ENCODE results near the gene SGSH.
A peak's percentile ranks its signal among the peaks of the same experiment; 100 is the strongest.

The SGSH gene

DNA sequence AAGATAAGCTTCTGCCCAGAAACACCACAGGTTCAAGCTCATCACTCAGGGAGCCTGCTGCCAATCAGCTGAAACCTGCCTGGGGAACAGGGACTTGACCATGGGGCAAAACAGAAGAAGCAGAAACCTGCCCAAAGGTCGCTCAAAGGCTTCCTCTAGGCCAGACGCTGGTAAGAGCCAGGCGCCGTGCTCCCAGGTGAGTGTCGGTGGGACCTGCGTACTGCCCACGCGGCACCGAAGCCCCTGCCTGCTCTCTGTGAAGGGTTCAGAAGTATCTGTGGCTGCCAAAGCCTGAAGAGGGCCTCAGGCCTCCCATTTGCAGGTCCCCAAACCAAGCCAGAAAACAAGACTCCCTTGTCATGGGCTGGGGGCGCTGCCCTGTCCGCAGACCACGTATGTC is 10.4 kb downstream of the SGSH start:
- no peak for DNase-seq

DNA sequence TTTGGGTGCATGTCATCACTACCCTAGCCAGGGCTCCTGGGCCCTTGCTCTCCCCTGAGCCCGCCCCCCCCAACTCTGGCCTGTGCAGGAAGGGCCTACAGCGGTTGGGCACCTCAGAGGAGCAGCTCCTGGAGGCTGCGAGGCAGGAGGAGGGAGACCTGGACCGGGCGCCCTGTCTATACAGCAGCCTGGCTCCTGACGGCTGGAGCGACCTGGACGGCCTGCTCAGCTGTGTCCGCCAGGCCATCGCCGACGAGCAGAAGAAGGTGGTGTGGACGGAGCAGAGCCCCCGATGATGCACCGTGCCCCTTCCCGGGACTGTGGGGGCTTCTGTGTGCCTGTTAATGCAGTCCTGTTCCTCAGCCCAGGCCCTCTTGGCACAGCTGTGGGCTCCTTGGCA is 12.1 kb downstream of the SGSH start:
- DNase-seq, result no peak

DNA sequence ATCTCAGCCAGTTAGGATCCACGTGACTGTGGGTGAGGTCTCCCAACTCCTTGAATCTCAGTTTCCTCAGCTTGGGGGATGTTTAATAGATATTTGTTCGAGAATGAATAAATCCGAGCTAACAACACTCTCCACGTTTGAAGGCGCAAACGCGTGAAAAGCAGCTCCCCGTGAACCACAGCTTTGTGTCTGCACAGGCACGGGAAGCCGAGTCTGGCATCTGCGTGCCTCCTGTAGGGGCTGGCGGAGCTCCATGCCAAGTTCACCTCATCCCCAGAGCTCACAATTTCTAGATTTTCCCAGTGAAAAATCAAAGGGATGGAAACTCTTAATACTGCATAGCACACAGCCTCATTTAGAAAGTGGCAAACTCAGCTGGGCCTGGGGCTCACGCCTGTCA is 14.3 kb downstream of the SGSH start:
- no peak for DNase-seq

DNA sequence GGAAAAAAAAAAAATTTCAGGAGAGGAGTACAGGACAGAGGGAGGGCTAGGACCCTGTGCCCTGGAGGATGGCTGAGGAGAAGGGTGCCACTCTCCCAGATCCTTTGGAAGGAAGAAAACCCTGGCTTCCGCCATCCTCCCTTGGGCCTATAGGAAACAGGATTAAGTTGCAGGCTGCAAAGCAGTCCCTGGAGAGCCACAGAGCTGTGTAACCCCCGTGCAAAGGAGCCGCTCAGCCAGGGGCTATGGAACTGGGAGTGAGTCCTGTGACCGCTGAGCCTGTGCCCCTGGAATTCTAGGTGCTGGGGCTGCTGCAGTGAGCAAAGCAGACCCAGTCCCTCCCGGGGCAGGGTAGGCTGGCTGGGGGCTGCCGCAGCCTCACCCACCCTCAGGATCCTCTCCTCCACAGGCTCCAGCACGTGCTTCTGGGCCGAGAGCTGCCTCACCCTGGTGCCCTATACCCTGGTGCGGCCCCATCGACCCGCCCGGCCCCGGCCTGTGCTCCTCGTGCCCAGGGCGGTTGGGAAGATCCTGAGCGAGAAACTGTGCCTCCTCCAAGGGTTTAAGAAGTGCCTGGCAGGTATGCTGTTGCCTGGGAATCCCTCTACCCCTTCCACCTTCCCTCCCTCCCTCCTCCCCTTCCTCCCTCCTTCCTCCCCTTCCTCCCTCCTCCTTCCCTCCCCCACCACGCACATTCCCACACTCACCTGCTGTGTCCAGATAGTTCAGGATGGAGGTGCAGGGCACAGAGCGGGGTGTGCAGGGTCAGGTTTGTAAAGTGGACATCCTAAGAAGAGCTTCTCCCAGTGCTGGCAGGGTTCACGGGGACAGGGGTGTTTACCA is 15.3 kb downstream of the SGSH start:
- DNase-seq, result no peak

DNA sequence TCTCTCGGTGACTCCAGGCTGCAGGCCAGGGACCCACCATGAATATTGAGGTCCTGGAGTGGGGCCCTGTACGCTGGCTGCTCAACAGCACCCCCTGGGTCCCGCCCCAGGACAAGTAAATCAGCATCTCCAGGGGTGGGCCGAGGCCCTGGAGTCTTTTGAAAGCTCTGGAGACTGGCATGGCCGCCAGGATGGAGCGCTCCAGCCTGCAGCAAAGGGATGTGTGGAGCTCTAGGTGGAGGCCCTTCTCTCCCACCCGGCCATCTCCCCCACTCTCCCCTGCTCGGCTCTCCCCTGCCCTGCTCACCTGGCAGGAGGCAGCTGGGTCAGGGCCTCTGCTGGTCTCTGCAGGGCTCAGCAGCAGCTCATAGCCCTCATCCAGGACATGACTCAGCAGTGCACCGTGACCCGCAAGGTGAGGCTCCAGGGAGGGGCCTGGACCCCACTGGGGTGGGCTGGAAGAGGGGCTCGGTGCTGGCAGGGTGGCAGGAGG is 16.6 kb downstream of the SGSH start:
- no peak for DNase-seq

DNA sequence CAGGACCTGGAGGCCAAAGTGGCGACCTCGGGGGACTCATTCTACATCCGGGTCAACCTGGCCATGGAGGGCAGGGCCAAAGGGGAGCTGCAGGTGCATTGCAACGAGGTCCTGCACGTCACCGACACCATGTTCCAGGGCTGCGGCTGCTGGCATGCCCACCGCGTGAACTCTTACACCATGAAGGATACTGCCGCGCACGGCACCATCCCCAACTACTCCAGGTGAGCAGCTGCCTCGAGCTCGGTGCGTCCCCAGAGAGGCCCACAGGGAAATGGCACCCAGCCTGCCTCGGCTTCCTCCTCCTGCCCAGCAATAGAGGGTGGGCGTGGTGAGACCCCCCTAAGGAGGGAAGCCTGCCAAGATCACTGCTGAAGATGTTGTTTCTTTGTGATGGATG is 17.9 kb downstream of the SGSH start:
- DNase-seq, result no peak

DNA sequence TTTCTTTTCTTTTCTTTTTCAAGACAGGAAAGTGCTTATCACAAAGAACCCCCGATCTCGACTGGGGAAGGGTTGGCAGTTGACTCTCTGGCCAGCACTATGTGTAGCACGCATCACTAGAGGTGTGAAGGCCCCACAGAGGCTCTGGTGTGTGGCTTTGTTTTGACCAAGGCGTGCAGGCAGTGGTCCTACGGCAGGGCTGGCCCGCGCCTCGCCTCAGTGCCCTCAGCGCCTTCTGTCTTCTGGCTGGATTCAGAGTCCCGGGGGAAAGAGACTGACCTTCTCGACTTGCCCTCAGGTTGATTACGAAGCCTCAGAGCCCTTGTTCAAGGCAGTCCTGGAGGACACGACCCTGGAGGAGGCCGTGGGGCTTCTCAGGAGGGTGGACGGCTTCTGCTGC is 18.7 kb downstream of the SGSH start:
- no peak for DNase-seq

DNA sequence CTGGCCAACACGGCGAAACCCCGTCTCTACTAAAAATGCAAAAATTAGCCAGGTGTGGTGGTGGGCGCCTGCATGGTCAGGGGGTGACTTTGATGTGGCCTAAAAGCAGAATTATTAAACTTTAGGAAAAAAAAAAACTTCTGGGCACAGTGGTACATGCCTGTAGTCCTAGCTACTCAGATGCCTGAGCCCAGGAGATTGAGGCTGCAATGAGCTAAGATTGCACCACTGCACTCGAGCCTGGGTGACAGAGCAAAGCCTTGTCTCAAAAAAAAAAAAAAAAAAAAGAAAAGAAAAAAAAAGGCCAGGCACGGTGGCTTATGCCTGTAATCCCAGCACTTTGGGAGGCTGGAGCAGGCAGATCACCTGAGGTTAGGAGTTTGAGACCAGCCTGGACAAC is 20.8 kb downstream of the SGSH start:
- peak; percentile 12 for DNase-seq

DNA sequence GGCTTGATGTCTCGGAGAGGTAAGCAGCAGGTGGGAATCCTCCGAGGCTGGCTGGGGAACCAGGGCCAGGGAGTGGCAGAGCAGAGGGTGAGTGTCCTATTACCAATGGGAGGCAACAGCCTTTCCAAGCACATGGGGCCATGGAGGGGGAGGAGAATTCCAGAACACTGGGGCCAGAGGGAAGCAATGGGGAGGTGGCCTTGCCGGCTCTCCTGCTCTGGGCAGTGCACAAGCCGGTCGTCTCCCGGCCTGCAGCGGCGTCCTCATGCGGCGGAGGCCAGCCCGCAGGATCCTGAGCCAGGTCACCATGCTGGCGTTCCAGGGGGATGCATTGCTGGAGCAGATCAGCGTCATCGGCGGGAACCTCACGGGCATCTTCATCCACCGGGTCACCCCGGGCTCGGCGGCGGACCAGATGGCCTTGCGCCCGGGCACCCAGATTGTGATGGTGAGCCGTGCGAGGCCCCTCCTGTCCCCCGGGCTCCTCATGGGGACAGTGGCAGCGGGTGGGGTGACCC is 21.9 kb downstream of the SGSH start:
- DNase-seq, result no peak

DNA sequence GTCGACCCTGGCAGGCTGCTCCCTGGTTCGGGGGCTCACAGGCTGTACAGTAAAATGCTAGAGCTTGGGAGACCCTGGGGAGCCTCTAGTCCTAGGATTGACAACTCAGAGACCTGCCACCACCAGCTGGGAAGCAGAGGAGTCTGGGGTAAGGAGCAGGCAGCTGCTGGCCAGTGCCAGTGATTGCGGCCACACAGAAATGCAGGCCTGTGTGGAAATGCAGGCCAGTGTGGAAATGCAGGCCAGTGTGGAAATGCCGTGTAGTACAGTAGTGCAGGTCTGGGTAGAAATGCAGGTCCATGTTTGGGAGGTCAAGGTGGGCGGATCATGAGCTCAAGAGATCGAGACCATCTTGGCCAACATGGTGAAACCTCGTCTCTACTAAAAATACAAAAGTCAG is 23.5 kb downstream of the SGSH start:
- DNase-seq, result no peak

DNA sequence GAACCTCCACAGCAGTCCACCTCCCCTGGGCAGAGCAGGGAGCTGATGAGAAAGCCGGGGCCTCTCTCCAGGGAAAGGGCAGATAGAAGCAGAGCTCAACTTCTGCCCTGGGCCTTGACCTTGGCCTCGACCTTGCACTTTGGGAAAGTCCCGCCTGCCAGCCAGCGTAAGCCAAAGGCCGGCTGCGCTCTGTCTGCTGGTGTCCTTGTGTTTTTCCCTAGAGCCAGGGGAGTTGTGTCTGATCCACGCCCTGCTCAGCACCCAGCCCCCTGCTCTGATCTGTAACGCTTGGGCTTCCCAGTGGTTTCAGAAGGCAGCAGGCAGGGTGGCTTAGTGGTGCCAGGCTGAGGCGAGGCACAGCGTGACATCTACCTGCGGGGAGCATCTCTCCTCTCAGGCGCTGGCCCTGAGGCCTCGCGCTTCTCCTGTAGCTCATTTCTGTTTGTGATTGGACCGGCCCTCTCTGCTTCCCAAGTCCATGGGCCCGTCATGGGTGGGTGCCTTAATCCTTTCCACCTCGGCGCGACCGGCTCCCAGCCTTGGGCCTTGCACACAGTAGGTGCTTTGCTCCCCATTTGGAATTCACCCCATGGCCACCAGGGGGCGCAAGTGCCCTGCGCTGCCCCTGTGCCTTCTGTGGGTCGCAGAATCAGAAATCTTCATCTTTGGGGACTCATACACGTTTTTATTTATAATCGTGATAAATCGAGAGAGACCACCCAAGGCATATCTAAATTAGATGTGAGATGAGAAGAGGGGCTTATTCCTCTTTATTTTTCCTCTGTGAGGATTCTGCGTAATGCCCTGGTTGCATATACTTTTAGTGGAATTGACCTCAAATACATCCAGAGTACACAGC is 24.2 kb downstream of the SGSH start:
- peak; percentile 15 for DNase-seq

DNA sequence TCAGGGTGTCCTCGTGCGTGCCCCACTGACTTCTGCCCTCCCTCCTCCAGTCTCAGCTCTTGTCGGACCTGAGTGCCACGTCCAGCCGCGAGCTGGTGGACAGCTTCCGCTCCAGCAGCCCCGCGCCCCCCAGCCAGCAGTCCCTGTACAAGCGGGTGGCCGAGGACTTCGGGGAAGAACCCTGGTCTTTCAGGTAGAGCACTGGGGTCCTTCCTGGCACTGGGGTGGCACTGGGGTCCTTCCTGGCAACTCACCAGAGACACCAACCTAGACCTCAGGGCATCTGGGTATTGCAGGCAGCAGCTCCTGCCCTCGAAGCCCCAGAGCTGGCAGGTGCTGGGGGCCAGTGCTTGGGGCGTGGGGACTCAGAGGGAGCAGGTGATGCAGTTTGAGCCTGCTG is 25.0 kb downstream of the SGSH start:
- DNase-seq, result no peak

DNA sequence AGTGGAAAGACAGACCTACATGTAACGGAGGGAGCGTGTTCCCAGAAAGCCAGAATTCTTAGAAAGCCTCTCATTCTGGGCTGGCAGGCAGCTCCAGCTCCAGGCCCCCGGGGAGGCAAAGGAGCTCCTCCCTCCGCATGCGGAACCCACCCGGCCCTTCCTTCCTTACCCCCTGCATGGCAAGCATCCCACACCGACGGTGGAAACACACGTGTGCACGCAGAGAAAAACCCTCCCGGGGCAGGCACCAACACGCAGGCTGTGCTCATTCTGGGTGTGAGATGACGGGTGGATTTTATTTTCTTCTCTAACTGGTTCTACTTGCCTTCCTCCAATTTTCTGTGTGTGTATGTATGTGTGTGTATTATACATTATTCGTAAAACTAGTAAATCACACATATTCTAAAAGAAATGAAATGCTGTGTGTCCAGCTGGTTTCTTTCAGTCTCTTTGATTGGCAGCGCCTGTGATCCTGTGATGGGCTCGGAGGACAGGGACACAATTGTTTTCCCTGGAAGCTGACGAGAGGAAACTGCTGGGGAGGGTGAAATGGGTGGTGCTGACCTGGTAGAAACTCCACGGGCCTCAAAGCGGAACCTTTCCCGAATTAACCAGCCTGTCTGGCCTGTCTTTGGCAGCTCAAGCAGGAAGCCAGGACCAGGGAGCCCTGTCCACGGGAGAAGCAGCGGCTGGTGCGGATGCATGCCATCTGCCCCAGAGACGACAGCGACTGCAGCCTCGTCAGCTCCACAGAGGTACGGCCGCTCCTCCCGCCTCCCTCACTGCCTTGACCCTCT is 28.1 kb downstream of the SGSH start:
- no peak for DNase-seq

DNA sequence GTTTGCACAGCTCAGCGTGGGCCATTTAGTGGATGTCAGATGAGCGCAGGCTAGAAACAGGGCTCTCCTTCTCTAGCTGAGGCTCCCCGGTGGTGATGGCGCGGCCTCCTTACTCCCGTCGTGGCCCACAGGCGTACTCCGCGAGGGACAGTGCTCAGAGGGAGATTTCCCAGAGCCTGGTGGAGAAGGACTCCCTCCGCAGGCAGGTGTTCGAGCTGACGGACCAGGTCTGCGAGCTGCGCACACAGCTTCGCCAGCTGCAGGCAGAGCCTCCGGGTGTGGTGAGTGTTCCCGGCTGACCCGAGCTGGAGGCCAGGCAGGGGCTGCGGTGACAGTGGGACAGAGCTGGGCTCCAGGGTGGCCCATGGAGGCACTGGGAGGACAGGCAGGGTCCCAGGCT is 28.9 kb downstream of the SGSH start:
- no peak for DNase-seq

DNA sequence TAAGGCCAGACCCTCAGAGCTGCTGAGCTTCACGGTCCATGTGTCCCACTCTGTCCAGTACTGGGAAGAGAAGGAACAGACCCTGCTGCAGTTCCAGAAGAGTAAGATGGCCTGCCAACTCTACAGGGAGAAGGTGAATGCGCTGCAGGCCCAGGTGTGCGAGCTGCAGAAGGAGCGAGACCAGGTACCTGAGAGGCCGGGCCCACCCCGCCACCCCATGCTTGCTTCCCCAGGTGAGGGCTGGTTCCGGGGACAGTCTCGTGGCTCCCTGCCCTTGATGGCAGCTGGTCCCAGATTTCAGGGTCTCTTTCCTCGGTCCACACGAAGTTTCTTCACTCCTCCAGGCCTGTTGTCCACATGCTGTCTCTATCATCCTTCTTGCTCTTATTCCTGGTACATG is 29.4 kb downstream of the SGSH start:
- DNase-seq, result no peak

DNA sequence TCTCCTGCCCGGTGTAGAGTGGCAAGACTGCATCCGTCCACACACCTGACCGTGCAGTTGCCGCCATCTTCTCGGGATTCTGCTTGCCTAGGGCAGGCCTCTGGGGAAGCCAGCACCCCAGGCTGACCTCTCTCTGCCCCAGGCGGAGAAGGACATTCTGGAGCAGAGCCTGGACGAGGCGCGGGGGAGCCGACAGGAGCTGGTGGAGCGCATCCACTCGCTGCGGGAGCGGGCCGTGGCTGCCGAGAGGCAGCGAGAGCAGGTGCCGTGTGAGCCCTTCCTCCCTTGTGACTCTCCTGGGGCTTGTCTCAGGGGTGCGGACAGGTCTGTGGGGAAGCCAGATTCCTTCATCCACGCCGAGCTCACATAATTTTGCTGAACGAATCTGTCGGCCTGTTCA is 30.5 kb downstream of the SGSH start:
- DNase-seq, result no peak

DNA sequence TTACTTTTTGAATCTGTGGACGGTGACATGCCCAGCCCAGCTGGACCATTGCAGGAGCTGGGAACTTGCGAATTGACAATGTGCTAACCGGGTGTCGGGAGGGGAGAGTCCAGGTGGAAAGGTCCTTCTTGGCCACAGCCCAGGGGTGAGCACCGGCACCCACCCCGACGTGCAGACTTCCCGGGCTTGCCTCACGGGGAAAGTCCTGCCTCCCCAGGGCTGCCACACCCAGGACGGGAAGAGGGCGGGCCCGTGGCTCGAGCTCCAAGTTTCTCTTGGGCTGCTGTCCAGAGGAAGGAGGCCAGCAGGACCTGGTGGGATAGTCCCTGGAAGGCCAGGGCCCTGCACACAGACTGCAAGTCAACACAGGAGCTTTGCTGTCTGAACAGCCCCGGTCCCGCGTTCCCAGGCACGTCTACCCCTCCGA is 32.6 kb downstream of the SGSH start:
- no peak for DNase-seq

DNA sequence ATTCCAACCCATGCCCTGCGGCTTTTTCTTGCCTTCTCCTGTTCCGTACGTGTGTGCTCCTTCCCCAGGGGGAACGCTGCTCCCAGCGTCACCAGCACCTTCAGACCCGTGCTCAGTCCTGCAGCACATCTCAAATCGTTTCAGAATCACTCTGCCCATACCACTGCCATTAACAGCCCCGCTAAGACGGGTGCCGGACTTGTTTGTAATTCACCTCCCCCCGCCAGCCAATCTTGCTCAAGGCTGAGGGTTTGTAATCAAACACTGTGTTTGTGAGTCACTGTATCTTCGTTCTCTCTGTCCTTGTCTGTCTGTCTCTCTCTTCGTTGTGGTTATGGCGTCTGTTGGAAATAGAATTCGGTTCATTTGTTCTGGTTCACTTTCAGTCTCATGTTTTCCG is 33.0 kb downstream of the SGSH start:
- DNase-seq, result peak; percentile 71

DNA sequence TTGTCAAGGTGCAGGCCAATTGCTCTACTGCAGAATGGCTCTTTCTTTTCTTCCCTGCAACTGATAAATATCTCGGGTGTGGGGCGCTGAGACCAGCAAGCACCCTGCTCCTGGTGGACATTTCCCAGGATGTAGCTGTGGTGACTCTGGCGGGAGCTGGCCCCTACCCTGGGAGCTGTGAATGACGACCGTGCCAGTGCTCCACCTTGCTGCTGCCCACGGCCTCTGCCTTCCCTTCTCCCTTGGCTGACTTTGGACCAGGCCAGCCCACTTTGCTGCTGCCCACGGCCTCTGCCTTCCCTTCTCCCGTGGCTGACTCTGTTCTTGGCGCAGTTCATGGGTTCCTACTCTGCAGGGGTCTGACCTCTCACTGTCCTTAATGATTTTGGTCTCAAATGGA is 34.2 kb downstream of the SGSH start:
- DNase-seq, result no peak

DNA sequence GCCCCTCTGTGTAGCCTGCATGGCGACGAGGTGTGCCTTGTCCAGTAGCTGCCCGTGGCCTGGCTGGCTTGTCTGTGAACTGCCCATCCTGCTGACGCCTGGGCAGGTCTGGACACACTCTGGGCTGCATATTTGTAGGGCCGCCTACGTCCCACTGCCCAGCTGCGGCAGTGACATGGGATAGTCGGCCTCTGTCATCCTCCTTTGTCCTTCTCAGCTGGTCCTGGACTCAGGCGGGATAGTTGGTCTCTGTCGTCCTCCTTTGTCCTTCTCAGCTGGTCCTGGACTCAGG is 35.8 kb downstream of the SGSH start:
- DNase-seq, result no peak

DNA sequence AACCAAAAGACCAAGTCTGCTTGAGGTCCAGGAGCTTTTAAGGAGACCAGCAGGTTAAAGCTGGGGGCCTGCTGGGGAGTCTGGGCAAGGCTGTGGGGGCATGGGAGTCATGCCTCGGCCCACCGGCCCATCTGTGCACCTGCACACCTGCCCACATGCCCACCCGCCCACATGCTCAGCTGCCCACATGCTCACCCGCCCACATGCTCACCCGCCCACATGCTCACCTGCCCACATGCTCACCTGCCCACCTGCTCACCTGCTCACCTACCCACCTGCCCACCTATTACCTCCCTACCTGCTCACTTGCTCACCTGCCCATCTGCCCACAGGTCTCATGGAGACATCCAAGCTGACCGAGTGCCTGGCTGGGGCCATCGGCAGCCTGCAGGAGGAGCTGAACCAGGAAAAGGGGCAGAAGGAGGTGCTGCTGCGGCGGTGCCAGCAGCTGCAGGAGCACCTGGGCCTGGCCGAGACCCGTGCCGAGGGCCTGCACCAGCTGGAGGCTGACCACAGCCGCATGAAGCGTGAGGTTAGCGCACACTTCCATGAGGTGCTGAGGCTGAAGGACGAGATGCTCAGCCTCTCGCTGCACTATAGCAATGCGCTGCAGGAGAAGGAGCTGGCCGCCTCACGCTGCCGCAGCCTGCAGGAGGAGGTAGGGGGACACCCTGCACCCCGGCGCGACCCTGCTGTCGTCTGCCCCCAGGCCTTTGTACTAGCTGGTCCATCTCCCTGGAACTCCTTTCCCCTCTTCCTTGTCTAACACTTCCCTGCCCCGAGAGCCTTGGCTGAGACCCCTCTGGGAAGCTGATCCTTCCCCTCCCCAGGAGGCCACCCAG is 36.3 kb downstream of the SGSH start:
- no peak for DNase-seq

DNA sequence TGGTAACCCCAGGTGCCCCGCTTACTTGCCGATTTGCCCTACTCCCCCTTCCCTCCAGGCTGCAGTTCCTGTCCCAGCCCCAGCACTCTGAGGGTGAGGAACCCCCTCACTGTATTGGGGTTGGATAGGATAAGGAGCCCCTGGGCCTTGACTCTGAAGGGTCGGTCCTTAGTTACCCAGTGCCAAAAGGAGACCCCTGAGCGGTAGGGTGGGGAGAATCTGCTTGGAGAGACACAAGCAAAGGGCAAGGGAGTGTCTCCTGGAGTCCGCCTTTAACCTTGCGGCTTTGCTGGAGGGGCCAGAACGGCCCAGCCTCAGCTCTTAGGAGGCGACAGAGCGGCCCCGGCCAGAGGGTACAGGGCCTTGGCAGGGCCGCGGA is 37.3 kb downstream of the SGSH start:
- DNase-seq, result no peak
